ENCODE measurements around the gene MYO5B. TPM values are rescaled to one million over a fixed set of nuclear protein-coding genes. Genes with fewer than 3 reads are reported as not detected.
"Not testable (repeated sequence)": the region's sequence is repeated elsewhere in the genome, so short reads cannot be mapped to it uniquely, and the experiment has no call there.

The MYO5B gene
- total RNA-seq, 2 experiments from 2014 or later = not detected

GRCh38 chr18:49788327-49788898, 406.5 kb downstream of the MYO5B start:
- intact Hi-C loops (cut with DNase I, micrococcal nuclease) = no loop called here
- DNase-seq = peak in 2 of 14 experiments; percentile 16 to 40
- peaks cover 26% of the 10 kb centered on the region for H3K36me3 ChIP-seq (ENCODE audit: insufficient read depth, low read length)

GRCh38 chr18:49786019-49786720, 408.8 kb downstream of the MYO5B start:
- TF ChIP-seq CTCF (IDR thresholded peaks at IDR 0.05) = no peak
- peak overlapping the region; percentile 32 for H3K27ac Mint-ChIP-seq
- H3K36me3 Mint-ChIP-seq (ENCODE audit: low read depth) = peaks cover 71% of the 10 kb centered on the region
- Histone ChIP-seq H3K4me3 (ENCODE audit: low read length) (no peak overlapping the region), H3K4me1 (ENCODE audit: insufficient read depth, low read length) (peaks cover 15% of the 10 kb centered on the region), H3K27me3 (ENCODE audit: control insufficient read depth in 1 of 2, insufficient read depth in 2 of 2, low read length in 2 of 2) (no peaks in the 10 kb centered on the region), H3K36me3 (ENCODE audit: insufficient read depth, low read length) (peaks cover 15% of the 10 kb centered on the region), H3K27ac (ENCODE audit: low read depth in 1 of 2, low read length in 2 of 2) (no peak overlapping the region), H3K9me3 (ENCODE audit: control insufficient read depth in 1 of 2, insufficient read depth in 1 of 2, low read length in 2 of 2) (no peaks in the 10 kb centered on the region)
- DNase-seq (peak in 3 of 14 experiments; percentile 27 to 73 (median 29)), ATAC-seq (ENCODE audit: poor library complexity) (peak; percentile 44)
- H3K4me3 Mint-ChIP-seq = peak overlapping the region; percentile 38
- H3K4me1 Mint-ChIP-seq (ENCODE audit: low read depth) = peaks cover 56% of the 10 kb centered on the region
- intact Hi-C loops (cut with DNase I, micrococcal nuclease) = no loop called here
- CTCF ChIA-PET = no interaction called here
- no peaks in the 10 kb centered on the region for H3K27me3 Mint-ChIP-seq
- POLR2A ChIA-PET = no interaction called here
- H3K9me3 Mint-ChIP-seq = no peaks in the 10 kb centered on the region

More at GRCh38 chr18:49788327-49788898, 406.5 kb downstream of the MYO5B start:
- Histone ChIP-seq H3K4me1 (ENCODE audit: insufficient read depth, low read length) (peaks cover 15% of the 10 kb centered on the region), H3K9me3 (ENCODE audit: control insufficient read depth in 1 of 2, insufficient read depth in 1 of 2, low read length in 2 of 2) (no peaks in the 10 kb centered on the region), H3K4me3 (ENCODE audit: low read length) (peak overlapping the region; percentile 39), H3K27me3 (ENCODE audit: control insufficient read depth in 1 of 2, insufficient read depth in 2 of 2, low read length in 2 of 2) (no peaks in the 10 kb centered on the region), H3K27ac (ENCODE audit: low read depth in 1 of 2, low read length in 2 of 2) (peak overlapping the region in 1 of 2 donors; percentile 7)
- Mint-ChIP-seq H3K27me3 (no peaks in the 10 kb centered on the region), H3K36me3 (ENCODE audit: low read depth) (peaks cover 74% of the 10 kb centered on the region), H3K27ac (peak overlapping the region; percentile 68), H3K9me3 (no peaks in the 10 kb centered on the region), H3K4me1 (ENCODE audit: low read depth) (peaks cover 56% of the 10 kb centered on the region), H3K4me3 (peak overlapping the region; percentile 30)
- ChIA-PET CTCF (no interaction called here), POLR2A (interaction anchor here (1.3 kb wide), 1 partner anchor 26 kb away, joined by 3 read pairs; no protein-coding TSS in a partner anchor)
- TF ChIP-seq CTCF (IDR thresholded peaks at IDR 0.05) = no peak
- ATAC-seq (ENCODE audit: poor library complexity) = peak; percentile 37

DNA sequence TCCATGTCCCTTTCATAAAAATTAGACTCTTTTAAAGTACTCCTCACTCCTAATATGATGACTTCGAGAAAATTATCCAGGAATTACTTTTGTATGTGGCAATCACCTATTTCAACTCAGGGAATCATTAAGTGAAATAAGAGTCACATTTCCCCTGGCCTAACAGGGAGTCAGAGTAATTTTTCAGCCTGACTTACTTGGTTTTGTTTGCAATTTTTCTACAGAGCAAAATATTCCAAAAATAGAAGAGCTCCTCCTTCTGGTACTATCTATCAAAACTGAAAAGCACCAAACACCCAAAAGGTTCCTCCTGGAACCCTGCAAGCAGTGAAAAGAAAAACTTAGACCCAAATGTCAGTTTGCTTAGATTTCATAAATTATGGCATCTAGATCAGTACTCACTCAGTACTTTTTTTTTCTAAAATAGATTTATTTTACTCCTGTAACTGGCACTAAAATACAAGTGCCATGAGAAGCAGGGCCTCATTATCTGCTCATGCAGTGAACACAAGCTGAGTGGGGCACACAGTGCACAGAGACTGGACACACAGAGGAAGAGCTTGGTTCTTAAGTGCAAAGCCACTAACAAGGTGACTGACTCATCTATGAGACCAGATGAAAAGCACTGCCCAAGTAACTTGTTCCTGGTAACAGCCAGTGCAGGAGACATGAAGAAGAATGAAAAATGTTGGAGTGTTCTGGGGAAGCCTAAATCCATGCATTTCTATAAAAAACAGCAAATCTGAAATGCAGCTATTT, 410.3 kb downstream of the MYO5B start:
- Mint-ChIP-seq H3K27ac (peak overlapping the region; percentile 32), H3K4me3 (no peak overlapping the region), H3K4me1 (ENCODE audit: low read depth) (peaks cover 52% of the 10 kb centered on the region), H3K36me3 (ENCODE audit: low read depth) (peaks cover 72% of the 10 kb centered on the region), H3K9me3 (no peaks in the 10 kb centered on the region), H3K27me3 (no peaks in the 10 kb centered on the region)
- Histone ChIP-seq H3K4me3 (ENCODE audit: low read length) (no peak overlapping the region), H3K27ac (ENCODE audit: low read depth in 1 of 2, low read length in 2 of 2) (no peak overlapping the region), H3K27me3 (ENCODE audit: control insufficient read depth in 1 of 2, insufficient read depth in 2 of 2, low read length in 2 of 2) (no peaks in the 10 kb centered on the region), H3K4me1 (ENCODE audit: insufficient read depth, low read length) (peaks cover 15% of the 10 kb centered on the region), H3K9me3 (ENCODE audit: control insufficient read depth in 1 of 2, insufficient read depth in 1 of 2, low read length in 2 of 2) (no peaks in the 10 kb centered on the region), H3K36me3 (ENCODE audit: insufficient read depth, low read length) (peaks cover 8% of the 10 kb centered on the region)
- DNase-seq = peak in 2 of 14 experiments; percentile 5 to 17
- POLR2A ChIA-PET = interaction anchor here (0.9 to 1.1 kb wide), 4 partner anchors 30 to 297 kb away, joined by 3 to 5 read pairs (median 3); partner anchors contain the start of gene C18orf32
- CTCF ChIA-PET = no interaction called here
- ATAC-seq (ENCODE audit: poor library complexity) = no peak
- intact Hi-C loops (cut with DNase I, micrococcal nuclease) = no loop called here
- TF ChIP-seq CTCF (IDR thresholded peaks at IDR 0.05) = no peak

- H3K4me3 ChIP-seq (ENCODE audit: low read length); H3K4me1 ChIP-seq (ENCODE audit: insufficient read depth, low read length); H3K36me3 ChIP-seq (ENCODE audit: insufficient read depth, low read length); H3K27me3 ChIP-seq (ENCODE audit: control insufficient read depth in 1 of 2, insufficient read depth in 2 of 2, low read length in 2 of 2); H3K27me3 Mint-ChIP-seq; H3K9me3 ChIP-seq (ENCODE audit: control insufficient read depth in 1 of 2, insufficient read depth in 1 of 2, low read length in 2 of 2); H3K9me3 Mint-ChIP-seq; CTCF ChIA-PET; H3K27ac ChIP-seq (ENCODE audit: low read depth in 1 of 2, low read length in 2 of 2); intact Hi-C loops (cut with DNase I, micrococcal nuclease); DNase-seq; ATAC-seq (ENCODE audit: poor library complexity); H3K4me3 Mint-ChIP-seq; H3K27ac Mint-ChIP-seq; POLR2A ChIA-PET: not testable (repeated sequence)
- H3K36me3 Mint-ChIP-seq (ENCODE audit: low read depth) = peaks cover 67% of the 10 kb centered on the region
- H3K4me1 Mint-ChIP-seq (ENCODE audit: low read depth) = peaks cover 44% of the 10 kb centered on the region
Measured at GRCh38 chr18:49783631-49784030, 411.3 kb downstream of the MYO5B start.
